ENCODE results near the gene SLAMF7.

SLAMF7 gene

GRCh38 chr1:160761886-160762285, 22.8 kb downstream of the SLAMF7 start:
- Histone ChIP-seq H3K4me3 (ENCODE audit: low read depth, low read length) (no peak overlapping the region), H3K27ac (no peak overlapping the region), H3K36me3 (replicated peaks) (no peaks in the 10 kb centered on the region), H3K27me3 (replicated peaks) (no peaks in the 10 kb centered on the region)
- in situ Hi-C loops (cut with HindIII; ENCODE audit: low pct_ligation_motif_present, low sequenced_read_pairs): no loop called here
- DNase-seq: no peak
- TF ChIP-seq, protein P1, sequence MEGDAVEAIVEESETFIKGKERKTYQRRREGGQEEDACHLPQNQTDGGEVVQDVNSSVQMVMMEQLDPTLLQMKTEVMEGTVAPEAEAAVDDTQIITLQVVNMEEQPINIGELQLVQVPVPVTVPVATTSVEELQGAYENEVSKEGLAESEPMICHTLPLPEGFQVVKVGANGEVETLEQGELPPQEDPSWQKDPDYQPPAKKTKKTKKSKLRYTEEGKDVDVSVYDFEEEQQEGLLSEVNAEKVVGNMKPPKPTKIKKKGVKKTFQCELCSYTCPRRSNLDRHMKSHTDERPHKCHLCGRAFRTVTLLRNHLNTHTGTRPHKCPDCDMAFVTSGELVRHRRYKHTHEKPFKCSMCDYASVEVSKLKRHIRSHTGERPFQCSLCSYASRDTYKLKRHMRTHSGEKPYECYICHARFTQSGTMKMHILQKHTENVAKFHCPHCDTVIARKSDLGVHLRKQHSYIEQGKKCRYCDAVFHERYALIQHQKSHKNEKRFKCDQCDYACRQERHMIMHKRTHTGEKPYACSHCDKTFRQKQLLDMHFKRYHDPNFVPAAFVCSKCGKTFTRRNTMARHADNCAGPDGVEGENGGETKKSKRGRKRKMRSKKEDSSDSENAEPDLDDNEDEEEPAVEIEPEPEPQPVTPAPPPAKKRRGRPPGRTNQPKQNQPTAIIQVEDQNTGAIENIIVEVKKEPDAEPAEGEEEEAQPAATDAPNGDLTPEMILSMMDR (IDR thresholded peaks at IDR 0.05; ENCODE audit: low read depth, low read length, missing control alignments): no peak

DNA sequence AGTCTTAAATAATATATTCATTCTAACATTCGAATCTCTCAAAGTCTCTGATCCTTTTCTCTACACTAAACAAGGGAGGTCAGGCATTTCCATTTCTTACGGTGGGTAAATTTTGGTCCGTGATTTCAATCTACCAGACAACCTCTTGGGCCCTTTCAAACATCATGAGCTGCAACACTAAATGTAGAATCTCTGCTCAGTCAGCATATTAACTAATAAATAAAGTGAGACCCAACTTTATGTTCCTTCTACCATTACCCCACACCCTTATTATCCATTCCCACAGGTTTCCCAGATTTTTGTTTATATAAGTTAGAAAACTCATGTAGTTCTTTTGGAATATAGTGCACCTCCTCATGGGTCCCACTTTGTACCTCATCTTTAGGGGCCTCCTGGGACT, 24.9 kb downstream of the SLAMF7 start:
- TF ChIP-seq, protein P1 (IDR thresholded peaks at IDR 0.05; ENCODE audit: low read depth, low read length, missing control alignments): no peak
- Histone ChIP-seq H3K27ac (no peak overlapping the region), H3K27me3 (replicated peaks) (no peaks in the 10 kb centered on the region), H3K4me3 (ENCODE audit: low read depth, low read length) (no peak overlapping the region), H3K36me3 (replicated peaks) (no peaks in the 10 kb centered on the region)
- in situ Hi-C loops (cut with HindIII; ENCODE audit: low pct_ligation_motif_present, low sequenced_read_pairs): no loop called here
- DNase-seq: no peak

DNA sequence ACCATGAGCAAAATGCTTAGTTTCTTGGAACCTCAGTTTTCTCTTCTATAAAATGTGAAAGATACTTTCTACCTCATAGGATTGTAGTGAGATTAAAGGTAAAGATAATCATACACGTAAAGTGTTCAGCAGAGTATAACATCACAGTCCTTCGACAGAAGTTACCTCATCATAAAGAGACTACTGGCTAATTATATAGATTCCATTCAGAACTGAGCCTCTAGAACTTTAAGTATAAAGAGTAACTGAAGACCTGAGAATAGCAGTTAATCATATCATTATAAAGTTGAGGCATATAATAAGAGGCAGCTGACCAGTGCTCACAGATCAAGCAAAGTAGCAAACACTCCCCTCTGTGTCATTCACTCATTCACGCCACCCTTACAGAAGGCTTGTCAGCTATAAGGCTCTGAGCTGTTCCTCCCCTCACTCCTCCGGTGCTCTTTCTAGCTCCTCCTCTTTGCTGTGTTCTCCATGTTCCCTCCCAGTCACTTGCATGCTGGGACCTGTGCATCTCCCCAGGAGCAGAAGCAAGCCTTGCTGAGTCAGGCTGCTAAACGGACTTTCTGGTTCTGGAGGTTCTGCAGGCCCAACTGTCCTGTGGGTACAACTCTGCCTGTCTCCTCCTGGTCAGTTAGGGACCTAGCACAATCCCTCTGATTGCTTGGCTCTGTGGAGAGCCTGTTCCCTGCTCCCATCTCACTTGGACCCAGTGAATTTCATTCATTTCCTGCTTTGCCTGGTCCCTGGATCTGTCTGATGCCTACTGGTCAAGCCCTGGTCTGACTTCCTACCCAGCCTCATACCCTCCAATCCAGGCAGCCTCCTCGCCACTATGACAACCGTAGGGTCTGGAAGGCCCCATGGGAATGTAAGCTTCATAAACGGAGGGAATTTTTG, 28.6 kb downstream of the SLAMF7 start:
- H3K4me3 ChIP-seq (ENCODE audit: low read depth, low read length): no peak overlapping the region
- no peaks in the 10 kb centered on the region for H3K36me3 ChIP-seq (replicated peaks)
- no peaks in the 10 kb centered on the region for H3K27me3 ChIP-seq (replicated peaks)
- no peak overlapping the region for H3K27ac ChIP-seq
- no peak for DNase-seq
- in situ Hi-C loops (cut with HindIII; ENCODE audit: low pct_ligation_motif_present, low sequenced_read_pairs): no loop called here
- TF ChIP-seq, protein P1 (IDR thresholded peaks at IDR 0.05; ENCODE audit: low read depth, low read length, missing control alignments): no peak

GRCh38 chr1:160768295-160768657, 29.2 kb downstream of the SLAMF7 start:
- H3K4me3 ChIP-seq (ENCODE audit: low read depth, low read length): no peak overlapping the region
- H3K36me3 ChIP-seq (replicated peaks): no peaks in the 10 kb centered on the region
- DNase-seq: peak; percentile 32
- no peak overlapping the region for H3K27ac ChIP-seq
- in situ Hi-C loops (cut with HindIII; ENCODE audit: low pct_ligation_motif_present, low sequenced_read_pairs): no loop called here
- H3K27me3 ChIP-seq (replicated peaks): no peaks in the 10 kb centered on the region
- TF ChIP-seq, protein P1 (IDR thresholded peaks at IDR 0.05; ENCODE audit: low read depth, low read length, missing control alignments): peak; percentile 52

DNA sequence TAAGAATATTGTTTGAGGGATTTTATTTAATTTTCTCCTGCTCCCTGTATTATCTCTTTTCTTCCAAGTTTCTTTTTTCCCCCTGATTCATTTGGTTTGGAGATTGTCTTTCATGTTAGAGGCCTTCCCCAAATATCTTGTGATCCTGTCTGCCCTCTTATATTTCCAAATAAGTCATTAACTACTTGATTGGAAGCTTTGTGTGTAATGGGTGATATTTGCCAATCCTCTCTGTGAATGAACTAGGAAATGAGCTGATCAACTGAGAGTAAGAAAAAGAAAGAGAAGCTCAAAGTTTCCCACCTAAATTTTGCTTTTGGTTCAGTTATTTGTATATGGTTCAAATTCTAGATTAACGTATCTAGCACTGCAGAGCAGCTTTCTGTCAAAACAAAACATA, 33.3 kb downstream of the SLAMF7 start:
- TF ChIP-seq, protein P1 (IDR thresholded peaks at IDR 0.05; ENCODE audit: low read depth, low read length, missing control alignments): no peak
- Histone ChIP-seq H3K27ac (no peak overlapping the region), H3K36me3 (replicated peaks) (no peaks in the 10 kb centered on the region), H3K4me3 (ENCODE audit: low read depth, low read length) (no peak overlapping the region), H3K27me3 (replicated peaks) (no peaks in the 10 kb centered on the region)
- DNase-seq: no peak
- in situ Hi-C loops (cut with HindIII; ENCODE audit: low pct_ligation_motif_present, low sequenced_read_pairs): no loop called here

- H3K4me3 ChIP-seq (ENCODE audit: low read depth, low read length): no peak overlapping the region
- no peak overlapping the region for H3K27ac ChIP-seq
- TF ChIP-seq, protein P1 (IDR thresholded peaks at IDR 0.05; ENCODE audit: low read depth, low read length, missing control alignments): no peak
- H3K36me3 ChIP-seq (replicated peaks): no peaks in the 10 kb centered on the region
- DNase-seq: no peak
- H3K27me3 ChIP-seq (replicated peaks): no peaks in the 10 kb centered on the region
- in situ Hi-C loops (cut with HindIII; ENCODE audit: low pct_ligation_motif_present, low sequenced_read_pairs): no loop called here
These were observed 34.0 kb downstream of the SLAMF7 start for GRCh38 chr1:160773093-160773492.
